Measurements from ENCODE around the gene NME3.

Gene NME3

GRCh38 chr16:1762196-1762878 lies 9.0 kb downstream of the NME3 start:
- peaks cover 22% of the 10 kb centered on the region for H3K36me3 ChIP-seq (ENCODE audit: control insufficient read depth, insufficient read depth, low read length)
- H3K27me3 ChIP-seq (ENCODE audit: control insufficient read depth, insufficient read depth, low read length, poor library complexity, severe bottlenecking) = no peaks in the 10 kb centered on the region
- H3K4me3 ChIP-seq (ENCODE audit: insufficient read depth, low read depth, low read length) = no peak overlapping the region
- WGBS, 2 experiments = 93 to 95% methylated on average over 30 of the region's 30 CpGs
- H3K4me1 ChIP-seq (ENCODE audit: control insufficient read depth, insufficient read depth, low read length) = peaks cover 5% of the 10 kb centered on the region
- no peaks in the 10 kb centered on the region for H3K9me3 ChIP-seq (ENCODE audit: control insufficient read depth, low read length)
- no peak overlapping the region for H3K27ac ChIP-seq (ENCODE audit: insufficient read depth, low read depth, low read length, poor library complexity, severe bottlenecking)

GRCh38 chr16:1761751-1762150 lies 9.6 kb downstream of the NME3 start:
- Histone ChIP-seq H3K27me3 (ENCODE audit: control insufficient read depth, insufficient read depth, low read length, poor library complexity, severe bottlenecking) (no peaks in the 10 kb centered on the region), H3K36me3 (ENCODE audit: control insufficient read depth, insufficient read depth, low read length) (peaks cover 19% of the 10 kb centered on the region), H3K27ac (ENCODE audit: insufficient read depth, low read depth, low read length, poor library complexity, severe bottlenecking) (no peak overlapping the region), H3K4me3 (ENCODE audit: insufficient read depth, low read depth, low read length) (no peak overlapping the region), H3K4me1 (ENCODE audit: control insufficient read depth, insufficient read depth, low read length) (peaks cover 5% of the 10 kb centered on the region), H3K9me3 (ENCODE audit: control insufficient read depth, low read length) (no peaks in the 10 kb centered on the region)
- 94 to 97% methylated on average over 15 of the region's 15 CpGs for WGBS, 2 experiments

DNA sequence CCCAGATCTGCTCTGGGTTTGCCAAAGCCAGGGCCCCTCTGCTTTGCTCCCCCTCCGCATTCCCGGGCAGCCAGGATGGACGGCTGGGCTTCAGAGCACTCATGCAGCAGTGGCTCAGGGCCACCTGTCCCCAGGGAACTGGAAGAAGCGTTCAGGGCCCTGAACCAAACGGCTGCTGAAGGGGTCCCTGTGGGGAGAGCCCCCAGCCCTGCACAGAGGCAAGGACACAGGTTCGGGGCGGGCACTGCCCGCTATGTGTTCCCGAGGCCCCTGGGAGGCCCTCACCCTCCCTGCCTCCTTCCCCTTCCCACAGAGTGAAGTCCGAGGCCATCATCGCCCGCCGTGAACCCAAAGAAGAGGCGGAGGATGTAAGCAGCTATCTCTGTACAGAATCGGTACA lies 10.4 kb downstream of the NME3 start:
- Histone ChIP-seq H3K4me1 (ENCODE audit: control insufficient read depth, insufficient read depth, low read length) (peaks cover 5% of the 10 kb centered on the region), H3K27me3 (ENCODE audit: control insufficient read depth, insufficient read depth, low read length, poor library complexity, severe bottlenecking) (no peaks in the 10 kb centered on the region), H3K9me3 (ENCODE audit: control insufficient read depth, low read length) (no peaks in the 10 kb centered on the region), H3K27ac (ENCODE audit: insufficient read depth, low read depth, low read length, poor library complexity, severe bottlenecking) (no peak overlapping the region), H3K4me3 (ENCODE audit: insufficient read depth, low read depth, low read length) (no peak overlapping the region), H3K36me3 (ENCODE audit: control insufficient read depth, insufficient read depth, low read length) (peaks cover 12% of the 10 kb centered on the region)
- 95 to 97% methylated on average over 15 of the region's 15 CpGs for WGBS, 2 experiments

DNA sequence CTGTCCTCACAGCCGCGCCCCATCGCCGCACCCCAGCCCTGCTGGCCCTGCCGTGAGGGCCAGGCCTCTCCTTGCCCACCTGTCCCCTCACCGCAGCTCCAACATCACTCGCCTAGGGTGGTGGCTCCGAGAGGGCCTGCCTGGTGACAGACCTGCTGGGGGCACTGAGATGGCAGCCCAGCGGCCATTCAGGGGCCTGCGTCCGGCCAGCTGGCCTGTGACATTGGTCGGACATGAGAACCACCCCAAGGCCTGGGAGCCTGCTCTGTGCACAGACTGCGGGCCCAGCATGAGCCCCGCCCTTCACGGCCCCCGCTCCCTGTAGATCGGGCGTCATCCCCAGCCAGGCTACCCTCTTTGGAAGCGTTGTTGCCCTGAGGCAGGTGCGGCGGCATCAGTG lies 11.8 kb downstream of the NME3 start:
- H3K27ac ChIP-seq (ENCODE audit: insufficient read depth, low read depth, low read length, poor library complexity, severe bottlenecking) = no peak overlapping the region
- no peaks in the 10 kb centered on the region for H3K9me3 ChIP-seq (ENCODE audit: control insufficient read depth, low read length)
- H3K4me1 ChIP-seq (ENCODE audit: control insufficient read depth, insufficient read depth, low read length) = peaks cover 5% of the 10 kb centered on the region
- WGBS, 2 experiments = 94 to 95% methylated on average over 21 of the region's 21 CpGs
- no peak overlapping the region for H3K4me3 ChIP-seq (ENCODE audit: insufficient read depth, low read depth, low read length)
- peaks cover 3% of the 10 kb centered on the region for H3K36me3 ChIP-seq (ENCODE audit: control insufficient read depth, insufficient read depth, low read length)
- H3K27me3 ChIP-seq (ENCODE audit: control insufficient read depth, insufficient read depth, low read length, poor library complexity, severe bottlenecking) = no peaks in the 10 kb centered on the region

DNA sequence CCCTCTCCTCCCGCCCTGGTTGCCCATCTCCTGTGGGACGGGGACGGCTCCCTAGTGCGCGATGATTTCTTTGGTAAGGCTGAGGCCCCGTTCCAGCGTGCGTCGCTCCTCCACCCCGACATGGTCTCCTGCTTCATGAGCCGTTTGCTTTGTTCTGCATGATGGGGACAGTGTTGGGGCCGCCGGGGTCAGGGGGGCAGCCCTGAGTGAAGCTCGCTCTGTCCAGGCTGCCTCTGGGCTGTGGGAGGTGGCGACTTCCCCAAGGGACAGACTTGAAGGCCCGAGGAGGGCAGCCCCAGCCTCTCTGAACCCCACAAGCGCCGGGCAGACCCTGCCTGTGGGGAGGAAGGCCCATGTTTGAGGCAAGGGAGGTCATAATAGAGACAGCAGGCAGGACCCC lies 12.4 kb downstream of the NME3 start:
- no peak overlapping the region for H3K4me3 ChIP-seq (ENCODE audit: insufficient read depth, low read depth, low read length)
- WGBS, 2 experiments = 94% methylated on average over 18 of the region's 18 CpGs
- no peak overlapping the region for H3K27ac ChIP-seq (ENCODE audit: insufficient read depth, low read depth, low read length, poor library complexity, severe bottlenecking)
- H3K27me3 ChIP-seq (ENCODE audit: control insufficient read depth, insufficient read depth, low read length, poor library complexity, severe bottlenecking) = no peaks in the 10 kb centered on the region
- peaks cover 3% of the 10 kb centered on the region for H3K36me3 ChIP-seq (ENCODE audit: control insufficient read depth, insufficient read depth, low read length)
- peaks cover 5% of the 10 kb centered on the region for H3K4me1 ChIP-seq (ENCODE audit: control insufficient read depth, insufficient read depth, low read length)
- H3K9me3 ChIP-seq (ENCODE audit: control insufficient read depth, low read length) = no peaks in the 10 kb centered on the region

- Histone ChIP-seq H3K4me3 (ENCODE audit: insufficient read depth, low read depth, low read length) (no peak overlapping the region), H3K36me3 (ENCODE audit: control insufficient read depth, insufficient read depth, low read length) (peaks cover 3% of the 10 kb centered on the region), H3K9me3 (ENCODE audit: control insufficient read depth, low read length) (no peaks in the 10 kb centered on the region), H3K27me3 (ENCODE audit: control insufficient read depth, insufficient read depth, low read length, poor library complexity, severe bottlenecking) (no peaks in the 10 kb centered on the region), H3K4me1 (ENCODE audit: control insufficient read depth, insufficient read depth, low read length) (peaks cover 3% of the 10 kb centered on the region), H3K27ac (ENCODE audit: insufficient read depth, low read depth, low read length, poor library complexity, severe bottlenecking) (no peak overlapping the region)
- 93 to 95% methylated on average over 36 to 37 of the region's 37 CpGs for WGBS, 2 experiments
These were observed 13.5 kb downstream of the NME3 start for GRCh38 chr16:1757714-1758461.

- Histone ChIP-seq H3K27me3 (ENCODE audit: control insufficient read depth, insufficient read depth, low read length, poor library complexity, severe bottlenecking) (no peaks in the 10 kb centered on the region), H3K36me3 (ENCODE audit: control insufficient read depth, insufficient read depth, low read length) (peaks cover 8% of the 10 kb centered on the region), H3K27ac (ENCODE audit: insufficient read depth, low read depth, low read length, poor library complexity, severe bottlenecking) (no peak overlapping the region), H3K4me3 (ENCODE audit: insufficient read depth, low read depth, low read length) (no peak overlapping the region), H3K4me1 (ENCODE audit: control insufficient read depth, insufficient read depth, low read length) (no peaks in the 10 kb centered on the region), H3K9me3 (ENCODE audit: control insufficient read depth, low read length) (no peaks in the 10 kb centered on the region)
- 94 to 96% methylated on average over 12 of the region's 12 CpGs for WGBS, 2 experiments
These were observed 17.1 kb downstream of the NME3 start for GRCh38 chr16:1754204-1754603.

DNA sequence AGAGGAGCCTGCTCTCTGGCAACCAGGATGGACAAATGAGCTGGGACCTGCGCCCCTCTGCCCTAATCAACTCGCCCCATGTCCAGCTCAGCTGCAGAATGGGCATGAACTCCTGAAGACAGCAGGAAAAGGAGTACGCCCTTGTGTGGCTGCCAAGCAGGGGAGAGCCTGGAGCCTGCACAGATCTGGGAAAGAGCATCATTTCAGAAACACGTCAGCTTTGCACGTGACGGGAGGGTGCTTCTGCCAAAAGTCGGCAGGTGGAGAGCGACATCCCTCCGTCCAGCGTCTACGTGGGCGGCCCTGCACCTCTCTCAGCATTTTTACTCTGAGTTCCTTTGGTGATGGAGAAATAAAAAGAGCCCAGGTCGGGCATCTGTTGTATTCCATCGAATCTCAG lies 18.5 kb downstream of the NME3 start:
- no peak overlapping the region for H3K4me3 ChIP-seq (ENCODE audit: insufficient read depth, low read depth, low read length)
- H3K9me3 ChIP-seq (ENCODE audit: control insufficient read depth, low read length) = no peaks in the 10 kb centered on the region
- H3K27ac ChIP-seq (ENCODE audit: insufficient read depth, low read depth, low read length, poor library complexity, severe bottlenecking) = no peak overlapping the region
- no peaks in the 10 kb centered on the region for H3K4me1 ChIP-seq (ENCODE audit: control insufficient read depth, insufficient read depth, low read length)
- WGBS, 2 experiments = 93 to 94% methylated on average over 14 of the region's 14 CpGs
- no peaks in the 10 kb centered on the region for H3K27me3 ChIP-seq (ENCODE audit: control insufficient read depth, insufficient read depth, low read length, poor library complexity, severe bottlenecking)
- peaks cover 6% of the 10 kb centered on the region for H3K36me3 ChIP-seq (ENCODE audit: control insufficient read depth, insufficient read depth, low read length)

GRCh38 chr16:1751946-1752345 lies 19.4 kb downstream of the NME3 start:
- Histone ChIP-seq H3K36me3 (ENCODE audit: control insufficient read depth, insufficient read depth, low read length) (peaks cover 8% of the 10 kb centered on the region), H3K9me3 (ENCODE audit: control insufficient read depth, low read length) (no peaks in the 10 kb centered on the region)
- WGBS, 2 experiments = 96 to 97% methylated on average over 16 of the region's 16 CpGs

DNA sequence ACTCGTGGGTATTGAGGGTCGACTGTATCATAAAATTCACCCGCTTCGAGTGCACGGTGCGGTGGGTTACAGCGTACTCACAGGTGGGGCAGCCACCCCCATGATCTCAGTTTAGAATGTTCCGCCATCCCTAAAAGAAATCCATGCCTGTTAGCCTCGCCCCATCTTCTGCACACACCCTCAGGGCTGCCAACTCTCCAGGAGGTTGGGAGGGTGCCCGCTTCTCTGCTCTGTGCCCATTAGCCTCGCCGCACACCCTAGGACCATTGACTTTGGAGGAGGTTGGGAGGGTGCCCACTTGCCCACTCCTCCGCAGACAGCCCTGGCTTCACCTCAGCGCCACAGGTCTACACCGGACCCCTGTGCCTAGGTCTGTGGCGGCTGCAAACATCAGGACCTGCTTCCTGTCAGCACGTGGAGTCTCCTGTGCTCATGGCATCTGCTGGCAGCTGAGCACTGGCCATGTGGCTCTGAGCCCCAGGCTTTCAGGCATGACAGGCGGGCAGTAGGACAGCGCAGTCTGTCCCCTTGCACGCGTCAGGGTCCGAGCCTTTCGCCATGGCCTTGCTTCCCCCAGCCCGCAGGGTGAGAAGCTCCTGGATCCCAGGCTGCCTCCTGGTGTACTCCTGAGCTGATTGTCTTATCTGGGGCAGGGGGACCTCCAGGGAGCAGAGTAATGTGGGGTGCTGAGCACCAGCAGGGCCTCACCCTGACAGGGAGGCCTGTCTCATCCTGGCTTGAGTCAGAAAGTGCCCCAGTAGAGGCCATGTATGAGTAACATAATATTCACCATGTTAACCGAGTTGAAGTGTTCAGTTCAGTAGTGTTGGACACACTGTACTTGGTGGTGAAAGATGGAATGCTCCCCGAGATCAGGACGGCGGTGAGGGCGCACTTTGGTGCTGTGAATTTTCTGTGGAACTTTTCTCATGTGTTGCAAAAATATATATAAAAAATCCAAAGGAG lies 21.9 kb downstream of the NME3 start:
- no peaks in the 10 kb centered on the region for H3K27me3 ChIP-seq (ENCODE audit: control insufficient read depth, insufficient read depth, low read length, poor library complexity, severe bottlenecking)
- H3K27ac ChIP-seq (ENCODE audit: insufficient read depth, low read depth, low read length, poor library complexity, severe bottlenecking) = no peak overlapping the region
- H3K9me3 ChIP-seq (ENCODE audit: control insufficient read depth, low read length) = no peaks in the 10 kb centered on the region
- H3K36me3 ChIP-seq (ENCODE audit: control insufficient read depth, insufficient read depth, low read length) = peaks cover 9% of the 10 kb centered on the region
- 96 to 97% methylated on average over 26 to 29 of the region's 29 CpGs for WGBS, 2 experiments
- no peaks in the 10 kb centered on the region for H3K4me1 ChIP-seq (ENCODE audit: control insufficient read depth, insufficient read depth, low read length)
- no peak overlapping the region for H3K4me3 ChIP-seq (ENCODE audit: insufficient read depth, low read depth, low read length)

More at GRCh38 chr16:1751946-1752345, 19.4 kb downstream of the NME3 start:
- Histone ChIP-seq H3K27me3 (ENCODE audit: control insufficient read depth, insufficient read depth, low read length, poor library complexity, severe bottlenecking) (no peaks in the 10 kb centered on the region), H3K4me3 (ENCODE audit: insufficient read depth, low read depth, low read length) (no peak overlapping the region), H3K4me1 (ENCODE audit: control insufficient read depth, insufficient read depth, low read length) (no peaks in the 10 kb centered on the region), H3K27ac (ENCODE audit: insufficient read depth, low read depth, low read length, poor library complexity, severe bottlenecking) (no peak overlapping the region)

All from ectodermal cell (in vitro differentiated cells).